Measurements from ENCODE around the gene KRTAP19-4.

The KRTAP19-4 gene

DNA sequence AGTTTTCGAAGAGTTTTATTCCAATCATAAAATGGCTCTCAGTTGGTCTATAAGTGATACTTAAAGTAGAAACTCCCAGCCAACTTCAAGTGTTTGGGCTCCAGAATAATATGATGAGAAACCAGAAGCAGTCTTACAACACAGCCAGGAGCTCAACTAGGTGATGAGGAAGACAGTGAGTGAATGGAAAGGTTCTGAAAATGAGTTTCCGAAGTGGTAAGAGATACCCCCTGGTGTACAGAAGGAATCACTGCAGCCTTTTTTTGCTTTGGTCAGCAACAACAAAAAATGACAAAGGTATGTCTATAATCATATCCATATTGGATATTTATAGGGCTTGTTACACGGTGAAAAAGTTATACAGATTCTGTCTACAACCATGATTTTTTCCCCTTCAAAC is 33.3 kb downstream of the KRTAP19-4 start:
- Mint-ChIP-seq H3K4me1 (no peaks in the 10 kb centered on the region), H3K27me3 (no peaks in the 10 kb centered on the region), H3K27ac (no peak overlapping the region), H3K4me3 (no peak overlapping the region), H3K36me3 (no peaks in the 10 kb centered on the region), H3K9me3 (no peaks in the 10 kb centered on the region)
- no peak for DNase-seq
- CTCF ChIA-PET, result interaction anchor here (0.9 kb wide), 1 partner anchor 485 kb away, joined by 4 read pairs; no protein-coding TSS in a partner anchor

DNA sequence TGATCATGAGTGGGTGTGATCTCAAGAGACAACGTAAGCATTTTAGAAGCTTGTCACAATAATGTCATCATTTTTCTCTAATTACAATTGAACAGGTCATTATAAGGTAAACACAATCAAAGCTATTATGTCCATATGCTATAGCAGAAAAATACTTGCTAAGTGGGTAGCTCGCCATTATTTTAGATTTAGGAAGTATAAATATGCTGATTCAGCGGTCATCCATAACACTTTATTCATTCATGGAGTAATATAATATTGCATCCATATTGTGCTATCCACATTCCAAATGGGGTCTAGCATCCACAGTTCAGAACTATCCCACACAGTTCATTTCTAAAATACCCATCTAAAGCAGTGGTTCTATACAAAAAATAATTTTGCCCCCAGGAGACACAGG is 48.5 kb downstream of the KRTAP19-4 start:
- DNase-seq, result no peak
- Mint-ChIP-seq H3K4me1 (peaks cover 2% of the 10 kb centered on the region), H3K36me3 (no peaks in the 10 kb centered on the region), H3K27me3 (no peaks in the 10 kb centered on the region), H3K27ac (no peak overlapping the region), H3K4me3 (no peak overlapping the region), H3K9me3 (no peaks in the 10 kb centered on the region)
- CTCF ChIA-PET, result no interaction called here

DNA sequence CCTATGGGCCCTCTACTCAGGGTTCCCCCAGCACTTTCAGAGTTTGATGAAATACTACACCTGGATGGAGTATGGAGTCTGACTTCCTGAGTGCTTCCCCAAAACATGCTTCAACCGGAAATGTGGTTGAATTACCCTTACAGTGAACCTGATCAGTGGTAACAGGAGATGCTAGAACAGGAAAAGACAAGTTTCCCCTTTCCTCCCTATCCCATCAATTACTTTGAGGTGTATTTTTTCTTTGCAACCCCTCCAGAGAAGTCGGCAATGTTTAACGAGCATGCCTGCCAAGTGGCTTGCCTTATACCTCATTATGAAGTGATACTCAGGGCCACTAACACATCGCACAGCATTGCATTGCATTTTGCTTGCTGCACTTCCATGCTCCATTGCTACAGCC is 49.9 kb downstream of the KRTAP19-4 start:
- Mint-ChIP-seq H3K9me3 (no peaks in the 10 kb centered on the region), H3K36me3 (no peaks in the 10 kb centered on the region), H3K27ac (no peak overlapping the region), H3K4me3 (no peak overlapping the region), H3K27me3 (no peaks in the 10 kb centered on the region), H3K4me1 (peaks cover 2% of the 10 kb centered on the region)
- CTCF ChIA-PET, result no interaction called here
- DNase-seq, result no peak

All from activated naive CD4-positive, alpha-beta T cell treated with anti-CD3 and anti-CD28 coated beads, Interleukin-2, amount 10 ng/mL, durations not matched to agents 7 days and 5 days (primary cell).